GM19351 (cell line): ENCODE data around the gene OR6S1.
"Not testable (repeated sequence)": the region's sequence is repeated elsewhere in the genome, so short reads cannot be mapped to it uniquely, and the experiment has no call there.

Source experiments
- ATAC-seq: cut with Tn5 transposase; IDR thresholded peaks from one replicate; pipeline ENCODE4 v1.9.1; 2021; ENCODE audit warnings: mild to moderate bottlenecking, moderate library complexity; ENCODE audit not compliant: unreplicated experiment

The OR6S1 gene

DNA sequence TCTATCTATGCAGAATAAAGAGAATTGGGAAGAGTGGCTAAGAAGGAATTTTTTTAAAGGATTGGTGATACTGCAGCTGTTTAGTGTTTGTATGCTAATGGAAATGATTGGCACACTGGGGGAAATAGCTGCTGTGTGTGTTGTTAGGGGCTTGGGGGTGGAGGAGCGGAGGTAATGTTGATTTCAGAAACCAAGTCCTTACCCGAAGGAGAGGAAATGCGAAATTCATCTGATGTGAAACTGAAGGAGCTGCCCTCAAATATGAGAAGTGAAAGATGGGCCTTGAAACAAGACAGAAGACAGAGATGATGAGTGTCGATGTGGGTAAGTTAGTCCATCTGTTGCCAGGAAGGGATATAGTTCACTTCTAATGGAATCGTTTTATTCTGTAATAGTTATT is 29.1 kb downstream of the OR6S1 start:
- no peak for ATAC-seq

- ATAC-seq = no peak
Observed at GRCh38 chr14:20611277-20611676, 30.2 kb downstream of the OR6S1 start.

DNA sequence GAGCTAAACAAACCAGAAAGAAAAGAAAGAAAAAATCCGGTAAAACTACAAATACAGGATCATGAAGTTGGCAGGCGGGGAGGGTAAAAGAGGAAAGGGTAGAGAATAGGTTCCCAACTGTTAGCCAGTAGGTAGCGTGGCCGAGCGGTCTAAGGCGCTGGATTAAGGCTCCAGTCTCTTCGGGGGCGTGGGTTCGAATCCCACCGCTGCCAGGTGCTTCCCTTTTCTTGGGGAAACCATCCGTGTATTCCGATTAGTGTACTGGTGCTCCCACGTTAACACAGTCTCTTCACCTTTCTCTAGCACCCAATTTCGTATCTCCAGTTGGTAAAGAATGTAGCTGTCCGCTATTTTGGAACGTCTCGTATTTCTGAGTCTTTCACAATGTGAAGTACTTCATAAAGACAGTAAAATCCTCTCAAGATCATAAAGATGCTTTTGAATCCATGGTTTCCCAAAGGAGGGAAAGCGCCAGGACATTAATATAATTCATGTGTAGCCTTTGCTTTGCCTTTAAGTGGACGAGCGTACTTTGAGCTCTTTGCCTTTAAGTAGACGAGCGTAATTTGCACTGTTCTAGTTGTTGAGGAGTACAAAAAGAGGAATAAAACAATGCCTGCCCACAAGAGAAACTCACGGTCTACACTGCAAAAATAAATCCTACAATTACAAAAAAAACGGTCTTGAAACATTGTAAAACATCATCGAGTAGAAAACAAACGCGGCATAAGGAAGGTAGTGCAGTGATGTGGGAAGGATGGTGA is 31.3 kb downstream of the OR6S1 start:
- peak; percentile 19 for ATAC-seq

GRCh38 chr14:20609215-20610001 is 32.1 kb downstream of the OR6S1 start:
- no peak for ATAC-seq

DNA sequence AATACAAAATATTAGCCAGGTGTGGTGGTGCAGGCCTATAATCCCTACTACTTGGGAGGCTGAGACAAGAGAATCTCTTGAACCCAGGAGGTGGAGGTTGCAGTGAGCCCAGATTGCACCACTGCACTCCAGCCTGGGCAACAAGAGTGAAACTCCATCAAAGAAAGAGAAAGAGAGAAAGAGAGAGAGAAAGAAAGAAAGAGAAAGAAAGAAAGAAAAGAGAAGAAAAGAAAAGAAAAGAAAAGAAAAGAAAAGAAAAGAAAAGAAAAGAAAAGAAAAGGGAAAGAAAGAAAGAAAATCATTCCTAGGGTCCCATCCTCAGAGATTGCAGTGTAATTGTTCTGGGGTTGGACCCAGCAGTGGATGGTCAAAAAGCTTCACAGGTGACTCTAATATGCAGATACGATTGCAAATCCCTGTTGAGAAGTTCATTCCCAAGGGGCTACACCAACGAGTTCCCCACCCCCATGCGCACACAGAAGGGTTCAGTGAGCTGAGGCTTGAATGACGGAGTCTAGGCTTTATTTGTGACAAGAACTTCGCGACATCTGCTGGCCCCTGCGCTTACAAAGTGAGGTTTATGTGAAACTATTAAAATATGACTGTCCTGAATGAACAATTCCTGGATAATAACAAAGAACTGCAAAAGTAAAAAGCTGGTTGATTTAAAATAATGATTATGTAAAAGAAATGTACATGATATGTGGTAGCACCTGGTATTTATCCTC is 32.9 kb downstream of the OR6S1 start:
- no peak for ATAC-seq

- ATAC-seq = peak; percentile 34
Observed at GRCh38 chr14:20607617-20608016, 33.9 kb downstream of the OR6S1 start.

DNA sequence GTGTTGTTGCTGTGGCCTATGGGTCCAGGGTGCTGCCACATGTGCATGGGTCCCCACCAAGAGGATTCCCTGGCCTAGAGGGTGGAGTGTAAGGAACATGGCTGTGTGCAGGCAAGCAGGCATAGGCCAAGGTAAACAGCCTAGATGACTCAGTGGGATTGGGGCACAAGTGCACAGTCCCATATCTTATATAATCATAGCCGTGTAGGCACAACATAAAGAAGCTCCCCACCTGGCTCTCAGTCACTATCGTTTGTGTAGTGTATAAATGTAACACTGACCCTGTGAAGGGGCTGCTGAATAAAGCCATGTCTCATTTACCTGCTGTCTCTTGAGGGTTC is 34.6 kb downstream of the OR6S1 start:
- ATAC-seq = no peak

GRCh38 chr14:20606190-20606901 is 35.1 kb downstream of the OR6S1 start:
- no peak for ATAC-seq

DNA sequence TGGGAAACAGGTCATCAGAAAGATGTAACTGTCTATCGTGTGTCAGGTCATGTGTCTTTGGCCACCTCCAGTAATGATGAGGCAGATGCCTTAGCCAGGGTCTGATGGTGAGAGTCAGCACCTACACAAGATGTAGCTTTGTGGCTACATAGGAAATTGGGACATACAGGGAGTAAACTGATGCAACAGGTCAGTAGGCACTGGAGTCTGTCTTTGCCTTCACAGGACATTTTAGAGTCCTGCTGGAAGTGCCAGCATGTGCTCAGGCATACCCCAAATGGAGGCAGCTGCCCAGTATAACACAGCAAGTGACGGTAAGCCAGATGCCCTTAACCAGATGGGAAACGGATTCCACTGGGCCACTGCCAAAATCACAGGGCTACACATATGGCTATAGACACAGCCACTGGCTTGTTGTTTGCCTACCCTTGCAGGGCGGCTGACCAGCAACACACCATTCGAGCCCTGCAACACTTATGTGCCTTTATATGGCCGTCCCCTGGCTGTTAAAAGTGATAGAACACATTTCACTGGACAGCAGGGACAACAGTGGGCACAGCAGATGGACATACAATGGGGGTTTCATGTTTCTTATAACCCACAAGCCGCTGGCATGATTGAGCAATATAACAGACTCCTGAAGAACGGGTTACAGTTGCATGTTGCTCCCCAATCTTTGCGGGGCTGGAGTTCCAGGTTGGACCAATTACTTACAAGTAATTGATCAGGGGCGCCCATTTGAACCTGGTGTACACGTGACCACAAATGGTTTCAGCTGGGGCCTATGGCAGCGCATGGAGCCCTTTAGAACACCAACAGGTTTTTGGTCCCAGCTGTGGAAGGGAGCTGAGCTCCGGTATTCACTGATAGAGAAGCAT is 37.4 kb downstream of the OR6S1 start:
- no peak for ATAC-seq

GRCh38 chr14:20602583-20602982 is 38.9 kb downstream of the OR6S1 start:
- ATAC-seq = no peak

- ATAC-seq = no peak
Observed at GRCh38 chr14:20601522-20601921, 40.0 kb downstream of the OR6S1 start.

DNA sequence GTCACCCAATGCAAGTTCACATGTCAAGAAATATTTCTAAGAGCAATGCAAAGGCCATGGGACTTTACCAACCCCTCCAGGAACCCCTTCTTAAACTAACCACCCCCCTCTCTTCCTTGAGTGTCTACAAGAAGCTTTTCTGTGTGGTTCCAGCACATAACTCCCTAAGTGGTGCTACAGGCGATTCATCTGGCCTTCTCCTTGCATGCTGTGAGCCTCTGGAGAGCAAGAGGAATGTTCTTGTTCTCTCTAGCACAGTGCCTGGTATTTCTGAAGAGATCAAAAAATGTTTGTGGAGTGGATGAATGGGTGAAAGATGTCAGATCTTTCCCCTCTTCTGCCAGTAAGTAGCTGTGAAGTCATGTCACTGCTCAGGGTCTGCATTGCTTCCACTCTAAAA is 44.4 kb downstream of the OR6S1 start:
- ATAC-seq = no peak

DNA sequence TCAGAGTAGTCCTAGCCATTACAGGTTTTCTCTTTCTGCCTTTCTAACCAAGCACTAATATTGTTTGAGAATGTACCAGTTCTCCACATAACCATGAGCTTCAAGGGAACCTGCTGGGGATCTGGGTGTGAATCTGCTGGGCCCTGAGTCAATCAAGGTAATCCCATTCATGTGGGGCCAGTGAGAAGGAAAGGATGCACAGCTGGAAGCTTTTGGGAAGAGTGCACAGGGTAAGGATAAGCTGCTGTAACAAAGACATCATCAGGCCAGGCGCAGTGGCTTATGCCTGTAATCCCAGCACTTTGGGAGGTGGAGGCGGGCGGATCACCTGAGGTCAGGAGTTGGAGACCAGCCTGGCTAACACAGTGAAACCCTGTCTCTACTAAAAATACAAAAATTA is 45.8 kb downstream of the OR6S1 start:
- ATAC-seq = not testable (repeated sequence)

DNA sequence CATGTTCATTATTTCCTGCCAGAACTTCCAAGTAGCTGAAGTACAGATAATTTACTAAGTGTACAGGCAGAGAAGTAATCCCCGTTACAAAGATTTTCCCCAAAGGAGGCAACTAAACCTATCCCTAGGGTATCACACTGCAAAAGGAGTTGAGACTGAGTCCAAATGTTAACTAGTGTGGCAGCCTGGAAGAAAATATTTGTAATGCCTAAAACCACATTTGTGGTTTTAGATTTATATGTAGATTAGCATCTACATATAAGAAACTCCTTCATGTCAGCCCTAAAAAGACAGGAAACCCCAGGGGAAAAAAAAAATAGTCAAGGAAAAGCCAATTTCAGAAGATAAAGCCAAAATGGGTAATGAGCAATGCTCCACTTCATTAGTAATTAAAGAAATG is 48.9 kb downstream of the OR6S1 start:
- ATAC-seq = no peak

DNA sequence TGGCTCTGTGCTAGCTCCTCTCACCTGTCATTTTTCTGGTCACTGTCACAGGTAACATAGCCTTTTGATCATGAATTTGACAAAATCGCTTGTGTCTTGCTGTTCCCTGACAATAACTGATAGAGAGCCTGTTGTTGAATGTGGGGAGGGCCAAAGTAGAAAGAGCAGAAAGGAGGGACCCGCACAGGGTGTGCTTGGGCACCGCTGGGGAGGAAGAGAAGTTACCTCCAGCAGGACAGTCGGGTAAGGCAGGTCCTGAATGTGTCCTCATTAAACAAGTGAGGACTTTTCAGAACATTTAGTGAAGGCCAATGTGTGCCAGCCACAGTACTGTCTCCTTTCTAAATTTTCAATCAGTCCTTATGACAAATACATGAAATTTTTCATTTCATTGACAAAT is 50.3 kb downstream of the OR6S1 start, which contains the start of gene RNASE12:
Gene RNASE12, minus strand, starts transcription at position 142 of the 400 bp plus-strand sequence. CDS start 653 bp downstream, outside the sequence.
- ATAC-seq = no peak
